Hematopoietic multipotent progenitor cell (in vitro differentiated cells): Measurements from ENCODE around the gene PWP1. TPM values are rescaled to one million over a fixed set of nuclear protein-coding genes. Genes with fewer than 3 reads are reported as not detected.
"Not testable (repeated sequence)": the region's sequence is repeated elsewhere in the genome, so short reads cannot be mapped to it uniquely, and the experiment has no call there.

Experiments
- DNase-seq, 3 donors: peaks; one replicate each; pipeline ENCODE4 v3.0.0-alpha.2; 2011 to 2015; ENCODE audit warnings: low read depth in 2 of 3, low spot score in 2 of 3
- total RNA-seq: library from RNA; depleted of rRNA; stranded (reverse); fragments of >200 nt; gene quantifications from one replicate; pipeline ENCODE4 v1.2.3, GENCODE V29; 2012

Gene PWP1
- total RNA-seq, 1 donor = 87.8 TPM

- DNase-seq = no peak
Measured at GRCh38 chr12:107667464-107667863, 18.1 kb upstream of the PWP1 start.

- DNase-seq = no peak
Measured at GRCh38 chr12:107668320-107669098, 17.1 kb upstream of the PWP1 start.

- no peak for DNase-seq
Measured at GRCh38 chr12:107669946-107670345, 15.7 kb upstream of the PWP1 start.

- DNase-seq = peak in 1 of 3 donors; percentile 34
Measured at GRCh38 chr12:107670999-107671643, 14.5 kb upstream of the PWP1 start.

GRCh38 chr12:107677671-107678070 lies 7.9 kb upstream of the PWP1 start:
- DNase-seq = no peak

- DNase-seq = no peak
Measured at GRCh38 chr12:107679336-107679735, 6.3 kb upstream of the PWP1 start.

- no peak for DNase-seq
Measured at GRCh38 chr12:107681455-107681835, 4.2 kb upstream of the PWP1 start.

- no peak for DNase-seq
Measured at GRCh38 chr12:107681836-107682820, 3.5 kb upstream of the PWP1 start.

GRCh38 chr12:107684029-107684795 lies 1.4 kb upstream of the PWP1 start:
- DNase-seq = no peak

GRCh38 chr12:107684990-107685359 lies 624 bp upstream of the PWP1 start:
- DNase-seq = peak in 1 of 3 donors; percentile 14

GRCh38 chr12:107695772-107696171 lies 10.2 kb downstream of the PWP1 start:
- DNase-seq = peak in 1 of 3 donors; percentile 30

GRCh38 chr12:107702106-107702505 lies 16.5 kb downstream of the PWP1 start:
- no peak for DNase-seq

- DNase-seq = no peak
Measured at GRCh38 chr12:107704041-107704440, 18.4 kb downstream of the PWP1 start.

- not testable (repeated sequence) for DNase-seq
Measured at GRCh38 chr12:107705522-107705921, 19.9 kb downstream of the PWP1 start.

GRCh38 chr12:107715780-107716179 lies 30.2 kb downstream of the PWP1 start:
- no peak for DNase-seq

GRCh38 chr12:107718606-107719005 lies 33.0 kb downstream of the PWP1 start:
- no peak for DNase-seq

GRCh38 chr12:107727327-107727726 lies 41.7 kb downstream of the PWP1 start:
- DNase-seq = not testable (repeated sequence)

GRCh38 chr12:107727742-107728141 lies 42.1 kb downstream of the PWP1 start:
- DNase-seq = not testable (repeated sequence)

- DNase-seq = no peak
Measured at GRCh38 chr12:107730618-107731341, 45.2 kb downstream of the PWP1 start.

- no peak for DNase-seq
Measured at GRCh38 chr12:107731366-107731765, 45.8 kb downstream of the PWP1 start.
